Pancreas (tissue), 10 donors: ENCODE measurements around the gene DNAJC1. TPM values are rescaled to one million over a fixed set of nuclear protein-coding genes. Genes with fewer than 3 reads are reported as not detected.

ENCODE experiments used
- ATAC-seq, 4 donors: fragments of 200-7000 bp; cut with Tn5 transposase; one replicate each; pipeline versions ENCODE4 v1.8.0 to v1.9.1; 2020; ENCODE audit warnings: mild to moderate bottlenecking in 4 of 4, moderate library complexity in 4 of 4
- DNase-seq, 6 donors: peaks; one replicate each; pipeline ENCODE4 v3.0.0-alpha.2; 2020
- FAIRE-seq: peaks from 2 replicates; lab custom pipeline; 2012; peaks lifted over from hg19 to GRCh38; lab: Jason Lieb, UNC
- H3K27ac ChIP-seq, 4 donors: fragments of 200-600 bp; sonication (generic); 1 replicate in 3 of 4; 2 replicates in 1 of 4; pipeline versions ENCODE4 v1.5.0 to v1.8.0; 2020
- H3K27me3 ChIP-seq, 4 donors: fragments of 200-600 bp; one replicate each; pipeline ENCODE4 v1.8.0; 2021
- H3K36me3 ChIP-seq, 3 donors: fragments of 200-600 bp; sonication (generic) in 1 of 3; one replicate each; pipeline versions ENCODE4 v1.5.0 to v1.8.0; 2020 to 2021
- H3K4me1 ChIP-seq, 3 donors: fragments of 200-600 bp; one replicate each; pipeline ENCODE4 v1.8.0; 2021
- H3K4me3 ChIP-seq, 4 donors: fragments of 200-600 bp; sonication (generic) in 2 of 4; one replicate each; pipeline versions ENCODE4 v1.5.0 to v1.8.0; 2020 to 2021
- H3K9me3 ChIP-seq, 4 donors: fragments of 200-600 bp; one replicate each; pipeline ENCODE4 v1.8.0; 2021
- WGBS, 2 donors: extraction: QIAGEN DNeasy Blood & Tissue Kit; methylation state at CpG; one replicate each; pipeline ENCODE4 v1.1.7; 2013; 5-methylcytosine and 5-hydroxymethylcytosine counted together
- intact Hi-C, 3 donors: fragments of 100-400 bp; cut with DNase I; formaldehyde crosslinking; loops; one replicate each; pipeline versions ENCODE4 v1.11.1 to v1.14.2; 2022
- polyA plus RNA-seq, 2 donors: library from polyadenylated mRNA; stranded (reverse); fragments of 200-250 nt; gene quantifications; one replicate each; pipeline ENCODE4 v1.2.3, GENCODE V29; 2013
- total RNA-seq, 6 donors: library from RNA; stranded (reverse); fragmentation: NEBNext Ultra II Directional in 4 of 6; extraction: Animal tissue kit (Norgen Biotek cat#: 25700) in 4 of 6; gene quantifications; one replicate each; pipeline versions ENCODE4 v1.2.1 to v1.2.4, GENCODE V29; 2021 to 2023
- TF ChIP-seq, protein P1 (sequence below), 4 donors: fragments of 200-600 bp; sonication (generic) in 3 of 4; IDR thresholded peaks; one replicate each; pipeline versions ENCODE4 v1.5.0 to v1.8.0; 2021; ENCODE audit warnings: antibody characterized with exemption in 4 of 4
- donor health status: healthy with polysubstance abuse.
- donor health status: DM: no; HTN: no; CAD: no; lungs with moderate emphysema.
- donor health status: DM: no; HTN: no; CAD: no.
- donor health status: control.
- donor health status: control.
- donor health status: Bipolar disorder and iron deficiency.
- donor health status: DM: yes; HTN: yes; CAD: no.
- donor health status: DM: no; HTN: no; CAD: no.
- donor health status: DM: no; HTN: no; CAD: no.
- donor health status: DM: yes; HTN: yes; CAD: no.

DNAJC1 gene
- total and polyA plus RNA-seq, 8 donors = 16.7 to 30.7 (median 22.7) TPM

DNA sequence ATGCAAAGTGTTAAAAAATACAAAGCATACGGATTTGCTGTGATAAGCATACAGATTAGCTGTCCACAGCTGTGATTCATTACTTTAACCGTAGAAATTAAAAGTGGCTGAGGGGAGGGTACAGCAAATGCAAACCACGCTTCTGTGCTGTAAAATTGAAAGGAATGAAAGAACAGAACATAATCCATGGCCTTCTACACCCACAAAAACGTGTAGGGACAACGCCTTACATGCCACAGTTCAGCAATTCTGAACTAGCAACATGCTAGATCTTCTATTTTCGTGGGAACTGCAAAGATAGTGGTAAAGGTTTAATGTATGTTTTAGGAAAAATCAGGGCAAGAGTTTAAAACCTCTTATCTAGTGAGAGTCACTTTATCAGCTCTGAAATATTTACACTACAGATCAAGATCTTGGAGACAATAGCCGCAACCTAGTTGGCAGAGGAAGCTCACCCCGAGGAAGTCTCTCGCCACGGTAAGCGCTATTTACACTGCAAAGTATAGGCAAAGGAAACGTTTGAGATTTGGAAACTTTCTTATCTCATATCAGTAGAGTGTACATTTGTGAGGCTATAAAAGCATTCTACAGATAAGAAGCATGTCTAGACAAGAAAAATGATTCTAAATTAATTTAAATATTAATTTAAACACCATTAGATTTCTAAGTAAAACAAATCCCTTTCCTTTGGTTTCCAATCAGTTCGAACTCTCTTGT lies 275.9 kb downstream of the DNAJC1 start:
- no peak overlapping the region for H3K27ac ChIP-seq
- FAIRE-seq (peak; percentile 17), DNase-seq (no peak), ATAC-seq (peak in 1 of 4 donors; percentile 20)
- H3K4me1 ChIP-seq = peaks cover 14 to 30% (median 20%) of the 10 kb centered on the region in 3 donors
- H3K4me3 ChIP-seq = no peak overlapping the region
- intact Hi-C loops = no loop called here
- H3K27me3 ChIP-seq = no peaks in the 10 kb centered on the region
- no peaks in the 10 kb centered on the region for H3K9me3 ChIP-seq
- 27 to 28% methylated on average over 13 of the region's 13 CpGs for WGBS, 2 donors
- H3K36me3 ChIP-seq = peaks cover 0 to 3% (median 0%) of the 10 kb centered on the region in 3 donors
- TF ChIP-seq, protein P1, sequence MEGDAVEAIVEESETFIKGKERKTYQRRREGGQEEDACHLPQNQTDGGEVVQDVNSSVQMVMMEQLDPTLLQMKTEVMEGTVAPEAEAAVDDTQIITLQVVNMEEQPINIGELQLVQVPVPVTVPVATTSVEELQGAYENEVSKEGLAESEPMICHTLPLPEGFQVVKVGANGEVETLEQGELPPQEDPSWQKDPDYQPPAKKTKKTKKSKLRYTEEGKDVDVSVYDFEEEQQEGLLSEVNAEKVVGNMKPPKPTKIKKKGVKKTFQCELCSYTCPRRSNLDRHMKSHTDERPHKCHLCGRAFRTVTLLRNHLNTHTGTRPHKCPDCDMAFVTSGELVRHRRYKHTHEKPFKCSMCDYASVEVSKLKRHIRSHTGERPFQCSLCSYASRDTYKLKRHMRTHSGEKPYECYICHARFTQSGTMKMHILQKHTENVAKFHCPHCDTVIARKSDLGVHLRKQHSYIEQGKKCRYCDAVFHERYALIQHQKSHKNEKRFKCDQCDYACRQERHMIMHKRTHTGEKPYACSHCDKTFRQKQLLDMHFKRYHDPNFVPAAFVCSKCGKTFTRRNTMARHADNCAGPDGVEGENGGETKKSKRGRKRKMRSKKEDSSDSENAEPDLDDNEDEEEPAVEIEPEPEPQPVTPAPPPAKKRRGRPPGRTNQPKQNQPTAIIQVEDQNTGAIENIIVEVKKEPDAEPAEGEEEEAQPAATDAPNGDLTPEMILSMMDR (IDR thresholded peaks at IDR 0.05) = no peak

GRCh38 chr10:21726601-21727225 lies 276.8 kb downstream of the DNAJC1 start:
- WGBS, 2 donors = 74% methylated on average over 3 of the region's 3 CpGs
- H3K27ac ChIP-seq = no peak overlapping the region
- no peak for FAIRE-seq
- H3K27me3 ChIP-seq = no peaks in the 10 kb centered on the region
- peaks cover 8 to 24% (median 11%) of the 10 kb centered on the region in 3 donors for H3K4me1 ChIP-seq
- no peak for DNase-seq
- intact Hi-C loops = no loop called here
- TF ChIP-seq, protein P1 (IDR thresholded peaks at IDR 0.05) = no peak
- H3K4me3 ChIP-seq = no peak overlapping the region
- H3K36me3 ChIP-seq = peaks cover 0 to 3% (median 0%) of the 10 kb centered on the region in 3 donors
- no peak for ATAC-seq
- no peaks in the 10 kb centered on the region for H3K9me3 ChIP-seq

- ATAC-seq (peak; percentile 88 to 94 (median 92)), FAIRE-seq (peak; percentile 98), DNase-seq (peak in 5 of 6 donors; percentile 71 to 91 (median 83))
- H3K27me3 ChIP-seq = no peaks in the 10 kb centered on the region
- no peak overlapping the region for H3K4me3 ChIP-seq
- peaks cover 8 to 24% (median 18%) of the 10 kb centered on the region in 3 donors for H3K4me1 ChIP-seq
- no peaks in the 10 kb centered on the region for H3K9me3 ChIP-seq
- WGBS, 2 donors = 5 to 8% methylated on average over 4 of the region's 4 CpGs
- intact Hi-C loops = no loop called here
- TF ChIP-seq, protein P1 (IDR thresholded peaks at IDR 0.05) = no peak
- H3K36me3 ChIP-seq = no peaks in the 10 kb centered on the region
- peak overlapping the region in 2 of 4 donors; percentile 23 to 29 for H3K27ac ChIP-seq
Observed at GRCh38 chr10:21724687-21725367, 278.7 kb downstream of the DNAJC1 start.

DNA sequence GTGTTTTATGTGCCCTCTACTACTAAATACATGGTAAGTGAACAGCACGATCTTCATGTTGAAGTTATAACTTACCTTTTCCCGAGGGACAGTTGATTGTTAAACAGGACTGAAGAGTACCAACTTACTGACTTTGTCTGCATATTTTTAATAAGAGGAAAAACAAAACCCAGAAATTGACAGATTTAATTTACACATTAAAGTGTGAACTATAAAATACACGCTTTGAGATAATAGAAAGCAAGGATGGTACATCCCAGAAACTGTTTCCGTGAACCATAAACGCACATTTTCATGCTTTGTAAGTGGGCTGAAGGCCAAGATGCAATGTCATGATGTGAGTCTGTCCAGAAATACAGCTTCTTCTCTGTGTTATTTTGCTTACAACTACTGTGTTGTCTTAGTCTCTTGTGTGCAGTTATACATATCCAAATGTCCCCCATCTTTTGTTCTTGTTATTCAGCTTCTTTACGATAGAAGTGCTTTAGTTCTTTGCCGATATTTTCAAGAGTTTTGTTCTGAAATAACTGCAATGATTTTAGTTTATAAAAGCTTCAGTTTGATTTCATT lies 279.4 kb downstream of the DNAJC1 start:
- no peaks in the 10 kb centered on the region for H3K36me3 ChIP-seq
- FAIRE-seq (no peak), DNase-seq (no peak), ATAC-seq (no peak)
- WGBS, 2 donors = 73% methylated on average over 7 of the region's 7 CpGs
- H3K27ac ChIP-seq = no peak overlapping the region
- H3K27me3 ChIP-seq = no peaks in the 10 kb centered on the region
- no peaks in the 10 kb centered on the region for H3K9me3 ChIP-seq
- peaks cover 8 to 24% (median 18%) of the 10 kb centered on the region in 3 donors for H3K4me1 ChIP-seq
- TF ChIP-seq, protein P1 (IDR thresholded peaks at IDR 0.05) = no peak
- intact Hi-C loops = no loop called here
- H3K4me3 ChIP-seq = no peak overlapping the region
